GM18861 (cell line): Measurements from ENCODE around the gene SNAPIN.
"Not testable (repeated sequence)": the region's sequence is repeated elsewhere in the genome, so short reads cannot be mapped to it uniquely, and the experiment has no call there.

Experiments
- ATAC-seq: cut with Tn5 transposase; IDR thresholded peaks from one replicate; pipeline ENCODE4 v1.9.1; 2021; ENCODE audit not compliant: unreplicated experiment

Gene SNAPIN

DNA sequence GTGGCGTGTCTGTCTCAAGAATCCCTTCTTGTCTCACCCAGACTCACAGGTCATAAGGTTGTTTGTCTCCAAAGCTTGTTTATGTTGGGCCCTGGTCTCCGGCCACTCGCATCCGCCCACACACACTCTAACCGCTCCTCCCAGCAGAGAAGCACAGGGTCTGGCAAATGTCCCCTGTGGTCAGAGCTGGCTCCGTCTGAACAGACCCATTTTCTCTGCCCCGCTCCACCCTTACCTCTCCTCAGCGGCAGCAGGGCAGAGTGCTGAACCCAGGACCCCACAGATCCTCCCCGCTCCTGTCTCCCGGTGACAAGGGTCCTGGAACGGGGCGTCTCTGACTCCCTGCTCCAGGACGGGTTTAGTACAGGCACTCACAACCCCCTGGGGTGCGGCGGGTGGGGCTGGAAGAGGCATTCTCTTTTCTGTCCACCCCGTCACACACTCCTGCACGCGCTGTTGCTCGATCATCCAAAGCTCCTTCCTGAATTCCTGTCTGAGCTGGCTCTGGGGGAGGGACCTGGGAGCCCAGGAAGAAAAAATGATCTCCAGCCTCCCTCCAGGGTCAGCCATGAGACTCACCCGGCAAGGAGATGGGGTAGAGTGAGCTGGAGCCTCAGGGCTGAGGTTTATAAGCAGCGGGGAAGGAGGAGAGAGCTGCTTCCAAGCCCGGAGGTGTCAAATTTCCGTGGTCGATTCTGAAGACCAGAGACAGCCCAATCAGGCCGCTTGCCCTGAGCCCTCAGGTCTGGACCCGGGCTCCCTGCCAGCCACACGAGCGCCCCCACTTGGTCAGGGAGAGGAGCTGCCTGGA, 31.4 kb upstream of the SNAPIN start, which contains the start of gene S100A13:
S100A13 (minus strand) TSS at position 602 of the 811 bp plus-strand sequence. CDS start 1,033 bp downstream, outside the sequence.
- no peak for ATAC-seq

DNA sequence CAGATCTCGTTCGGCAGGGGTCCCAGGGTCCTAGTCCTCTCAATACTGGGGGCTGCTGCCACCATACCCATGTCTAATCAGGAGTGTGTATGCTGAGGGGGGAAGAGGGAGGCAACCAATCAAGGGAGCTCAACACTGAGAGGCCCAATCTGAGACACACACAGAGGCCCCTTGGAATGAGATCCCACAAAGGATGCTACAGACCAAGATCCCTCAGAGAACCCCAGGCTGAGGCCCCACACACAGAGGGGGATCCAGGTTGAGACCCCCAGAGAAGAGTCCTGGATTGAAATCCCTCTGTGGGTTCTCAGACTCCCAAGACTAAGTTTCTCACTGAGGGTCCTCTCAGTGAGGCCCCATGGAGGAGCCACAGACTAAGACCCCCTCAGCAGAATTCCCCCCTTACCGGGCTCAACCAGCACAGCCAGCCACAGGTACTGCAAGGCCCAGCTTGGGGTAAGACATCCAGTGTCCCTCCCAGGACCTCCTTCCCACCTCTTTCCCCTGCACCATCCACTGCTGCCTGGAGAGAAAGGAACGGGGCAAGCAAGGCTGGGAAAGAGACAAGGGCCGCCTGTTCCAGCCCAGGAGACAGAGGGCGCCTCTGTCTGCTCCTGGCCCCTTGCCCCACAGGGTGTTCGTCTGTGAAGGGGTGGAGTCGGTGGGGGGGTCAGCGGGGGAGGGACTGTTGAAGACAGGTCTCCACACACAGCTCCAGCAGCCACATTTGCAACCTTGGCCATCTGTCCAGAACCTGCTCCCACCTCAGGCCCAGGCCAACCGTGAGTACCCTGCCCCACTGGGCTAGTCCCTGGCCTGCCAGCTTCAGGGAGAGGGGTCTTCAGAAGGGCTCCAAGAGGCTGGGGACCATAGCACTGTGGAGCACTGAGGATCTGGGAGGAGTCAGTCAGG, 30.5 kb upstream of the SNAPIN start, which contains the start of gene S100A1:
S100A1 (plus strand) TSS at position 720 of the 912 bp plus-strand sequence. CDS start 2,088 bp downstream, outside the sequence.
- no peak for ATAC-seq

DNA sequence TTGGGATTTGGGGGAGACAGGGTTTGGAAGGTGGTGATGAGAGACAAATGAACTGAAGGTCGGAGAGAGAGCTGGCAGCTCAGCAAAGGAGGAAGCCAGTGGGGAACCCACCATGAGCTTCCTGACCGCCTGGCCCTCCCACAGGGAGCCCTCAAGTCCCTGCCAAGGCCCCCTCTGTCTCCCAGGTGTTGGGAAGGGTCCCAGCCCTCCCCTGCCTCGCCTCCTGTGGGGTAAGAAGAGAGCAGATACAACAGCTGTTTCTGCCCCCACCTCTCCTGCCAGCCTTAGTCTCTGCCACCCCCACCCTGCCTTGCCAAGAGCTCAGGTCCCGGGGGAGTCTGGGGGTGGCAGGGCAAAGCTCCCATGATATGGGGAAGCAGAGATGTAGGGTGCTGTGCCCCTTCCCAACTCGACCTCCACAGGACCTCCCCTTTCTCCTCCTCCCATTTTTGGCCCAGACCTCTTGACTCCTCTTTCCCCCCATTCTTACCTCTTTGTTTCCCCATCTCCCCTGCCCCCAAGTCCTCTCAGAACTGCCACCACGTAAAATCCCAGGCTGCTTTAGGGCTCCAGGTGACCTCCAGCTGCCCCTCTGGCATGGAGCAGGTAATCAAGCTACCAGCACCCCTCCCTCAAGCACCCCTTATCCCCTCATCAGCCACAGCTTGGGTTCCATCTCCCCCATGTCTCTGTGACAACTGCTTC, 29.7 kb upstream of the SNAPIN start:
- ATAC-seq, result no peak

DNA sequence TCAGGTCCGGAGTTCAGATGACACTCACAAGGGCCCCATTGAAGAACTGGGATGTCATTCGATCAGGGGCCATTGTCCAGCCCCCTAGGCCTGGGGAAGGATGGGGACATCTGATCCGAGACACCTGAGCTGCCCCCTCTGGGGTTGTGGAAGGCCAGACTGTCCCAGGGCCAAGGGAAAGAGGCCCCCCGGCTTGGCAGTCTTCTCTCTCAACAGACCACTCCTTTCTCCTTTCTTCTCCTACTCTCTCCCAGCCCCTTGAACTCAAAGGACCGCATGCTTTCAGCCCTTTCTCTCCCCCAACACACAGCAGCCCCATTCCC, 29.2 kb upstream of the SNAPIN start:
- no peak for ATAC-seq

DNA sequence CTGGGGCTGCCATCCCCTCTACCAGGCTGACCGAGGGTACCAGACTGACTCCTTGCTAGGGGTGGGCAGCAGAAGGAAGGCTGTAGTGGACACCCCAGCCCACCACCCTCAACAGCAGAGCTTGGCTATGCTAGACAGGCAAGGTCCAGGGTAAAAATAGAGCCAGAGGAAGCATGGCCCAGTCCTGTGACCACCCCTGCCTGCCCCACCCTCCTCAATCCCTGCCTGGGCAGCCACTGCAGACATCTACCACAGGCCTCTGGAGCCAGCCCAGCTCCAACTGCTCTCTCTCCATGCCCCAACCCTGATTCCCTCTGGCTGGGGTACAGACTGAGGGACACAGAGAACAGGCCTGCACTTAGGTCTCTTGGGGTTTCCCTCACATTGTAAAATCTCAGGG, 28.5 kb upstream of the SNAPIN start:
- no peak for ATAC-seq

DNA sequence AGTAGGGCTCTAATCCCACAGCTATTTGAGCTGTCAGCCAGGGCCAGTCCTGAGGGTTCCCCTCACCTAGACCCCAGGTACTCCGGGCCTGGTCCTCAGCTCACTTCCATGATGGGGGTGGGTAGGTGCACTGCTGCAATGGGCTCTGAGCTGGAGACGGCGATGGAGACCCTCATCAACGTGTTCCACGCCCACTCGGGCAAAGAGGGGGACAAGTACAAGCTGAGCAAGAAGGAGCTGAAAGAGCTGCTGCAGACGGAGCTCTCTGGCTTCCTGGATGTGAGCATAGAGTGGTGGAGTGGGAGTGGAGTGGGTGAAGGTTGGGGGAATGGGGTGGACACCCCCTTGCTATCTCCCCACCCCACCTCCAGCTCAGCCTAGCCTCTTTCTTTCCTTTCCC, 28.1 kb upstream of the SNAPIN start:
- no peak for ATAC-seq

DNA sequence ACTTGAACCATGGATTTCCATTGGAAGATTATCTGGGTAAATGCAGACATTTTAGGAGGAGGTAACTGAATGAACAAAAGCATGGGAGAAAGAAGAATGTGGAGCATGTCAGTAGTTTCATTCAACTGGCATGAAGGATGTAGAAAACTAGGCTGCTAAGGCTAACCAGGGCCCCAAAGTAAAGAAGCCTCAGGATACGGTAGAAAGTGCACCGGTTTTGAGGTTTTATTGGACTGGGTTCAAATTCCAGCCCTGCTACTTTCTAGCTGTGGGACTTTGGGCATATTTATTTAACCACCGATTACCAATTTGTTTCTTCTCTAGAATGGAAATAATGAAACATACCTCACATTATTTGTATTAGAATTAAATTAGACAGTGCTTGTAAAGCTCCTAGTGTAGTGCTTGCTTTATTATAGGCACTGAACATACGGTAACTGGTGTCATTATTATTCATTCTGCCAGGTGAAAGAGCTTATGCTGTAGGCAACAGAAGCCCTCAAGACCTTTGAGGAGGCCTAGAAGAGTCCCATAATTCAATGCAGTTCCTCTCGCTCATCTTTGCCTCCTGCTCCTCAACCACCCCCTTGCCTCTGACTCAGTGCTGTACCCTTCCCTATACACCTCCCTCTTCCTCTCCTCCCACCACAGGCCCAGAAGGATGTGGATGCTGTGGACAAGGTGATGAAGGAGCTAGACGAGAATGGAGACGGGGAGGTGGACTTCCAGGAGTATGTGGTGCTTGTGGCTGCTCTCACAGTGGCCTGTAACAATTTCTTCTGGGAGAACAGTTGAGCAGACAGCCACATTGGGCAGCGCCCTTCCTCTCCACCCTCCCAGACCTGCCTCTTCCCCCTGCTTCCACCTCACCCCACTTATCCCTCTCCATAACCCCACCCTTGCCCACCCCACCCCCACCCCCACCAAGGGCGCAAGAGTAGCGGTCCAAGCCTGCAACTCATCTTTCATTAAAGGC, 27.2 kb upstream of the SNAPIN start:
- no peak for ATAC-seq

DNA sequence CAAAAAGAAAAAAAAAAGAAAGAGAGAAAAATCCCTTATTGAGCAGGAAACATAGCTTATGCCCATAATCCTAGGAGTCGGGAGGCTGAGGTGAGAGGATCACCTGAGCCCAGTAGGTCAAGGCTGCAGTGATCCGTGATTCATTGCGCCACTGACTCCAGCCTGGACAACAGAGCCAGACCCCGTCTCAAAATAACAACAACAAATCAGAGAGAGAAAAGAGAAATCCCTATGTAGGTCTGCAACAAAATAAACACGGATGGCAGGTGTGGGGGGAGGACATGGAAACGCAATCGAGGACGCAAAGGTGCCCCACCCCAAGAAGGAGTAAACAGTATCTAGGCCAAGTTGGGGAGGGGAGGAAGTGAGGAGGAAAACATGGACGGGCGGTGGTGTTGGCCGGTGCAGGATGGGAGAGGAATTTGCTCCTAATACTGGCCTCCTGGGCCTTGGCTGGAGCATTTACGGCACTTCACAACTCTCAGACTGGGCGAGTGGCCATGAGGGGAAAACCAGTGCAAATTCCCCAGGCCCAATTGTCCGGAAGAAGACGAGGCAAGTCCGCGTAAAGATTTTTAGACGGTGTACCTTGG, 25.2 kb upstream of the SNAPIN start:
- ATAC-seq, result no peak

DNA sequence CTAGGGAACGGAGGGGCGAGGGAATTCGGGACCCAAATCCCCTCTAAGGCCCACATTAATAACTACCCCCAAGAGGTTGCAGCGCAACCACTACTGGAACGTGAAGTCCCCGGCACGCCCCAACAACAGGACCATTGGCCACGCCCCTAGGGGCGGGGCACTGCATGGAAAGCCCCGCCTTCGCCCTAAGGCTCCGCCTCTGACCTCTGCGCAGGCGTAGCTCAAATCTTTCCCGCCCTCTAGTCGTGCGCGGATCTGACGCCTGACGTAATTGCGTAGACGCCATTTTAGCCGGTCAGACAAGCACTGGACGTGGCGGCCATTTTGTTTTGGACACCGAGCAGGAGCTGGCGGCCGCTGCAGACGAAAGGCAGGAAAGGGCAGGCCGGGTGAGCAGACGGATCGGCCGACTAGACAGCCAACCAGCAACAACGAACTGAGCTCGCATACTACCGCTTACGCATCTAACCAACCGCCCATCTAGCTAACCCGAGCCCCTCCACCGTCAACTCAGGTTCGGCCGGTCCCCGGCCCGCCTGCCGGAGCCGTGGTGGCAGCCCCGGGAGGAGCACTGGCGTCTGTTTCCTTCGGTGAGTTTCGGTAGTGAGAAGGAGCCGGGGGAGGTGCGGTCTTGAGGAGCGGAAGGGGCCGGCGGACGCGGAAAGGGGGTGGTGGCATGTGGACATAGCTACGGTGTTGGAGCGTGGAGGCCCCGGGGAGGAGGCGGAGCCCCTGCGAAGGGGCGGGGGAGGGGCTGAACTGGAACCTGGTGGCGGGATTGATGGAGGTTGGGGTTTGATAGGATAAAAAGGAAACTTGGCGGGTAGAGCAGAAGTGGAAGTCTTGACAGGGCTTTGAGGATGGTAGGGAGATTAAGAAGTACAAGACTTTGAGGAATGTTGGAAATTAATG, 24.5 kb upstream of the SNAPIN start, which contains the start of gene CHTOP:
CHTOP (plus strand) TSS at position 313 of the 912 bp plus-strand sequence. CDS start 2,523 bp downstream, outside the sequence.
- peak; percentile 87 for ATAC-seq

DNA sequence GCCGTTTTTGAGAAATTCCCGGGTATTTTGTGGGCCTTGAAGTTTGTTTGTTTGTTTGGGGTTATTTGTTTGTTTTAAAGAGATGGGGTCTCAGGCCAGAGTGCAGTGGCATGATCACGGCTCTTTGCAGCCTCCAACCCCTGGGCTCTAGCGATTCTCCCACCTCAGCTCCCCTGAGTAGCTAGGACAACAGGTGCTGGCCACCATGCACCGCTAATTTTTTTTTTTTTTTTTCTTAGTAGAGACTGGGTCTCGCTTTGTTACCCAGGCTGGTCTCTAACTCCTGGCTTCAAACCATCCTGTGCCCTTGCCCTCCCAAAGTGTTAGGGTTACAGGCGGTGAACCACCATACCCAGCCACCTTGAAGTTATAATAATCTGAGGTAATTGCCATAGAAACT, 22.6 kb upstream of the SNAPIN start:
- ATAC-seq, result no peak

DNA sequence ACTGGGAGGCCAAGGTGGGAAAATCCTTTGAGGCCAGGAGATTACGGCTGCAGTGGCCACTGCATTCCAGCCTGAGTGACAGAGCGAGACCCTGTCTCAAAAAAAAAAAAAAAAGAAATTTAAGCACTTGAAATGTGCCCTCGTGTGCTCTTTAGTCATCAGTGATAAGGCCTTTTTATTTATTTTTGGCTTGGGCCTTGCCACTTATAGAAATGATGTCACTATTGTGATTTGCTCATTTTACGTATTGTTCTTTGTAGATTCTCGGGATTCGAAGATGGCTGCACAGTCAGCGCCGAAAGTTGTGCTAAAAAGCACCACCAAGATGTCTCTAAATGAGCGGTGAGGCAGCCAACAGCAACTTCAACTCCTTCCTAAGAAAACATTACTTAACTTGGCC, 22.2 kb upstream of the SNAPIN start:
- no peak for ATAC-seq

DNA sequence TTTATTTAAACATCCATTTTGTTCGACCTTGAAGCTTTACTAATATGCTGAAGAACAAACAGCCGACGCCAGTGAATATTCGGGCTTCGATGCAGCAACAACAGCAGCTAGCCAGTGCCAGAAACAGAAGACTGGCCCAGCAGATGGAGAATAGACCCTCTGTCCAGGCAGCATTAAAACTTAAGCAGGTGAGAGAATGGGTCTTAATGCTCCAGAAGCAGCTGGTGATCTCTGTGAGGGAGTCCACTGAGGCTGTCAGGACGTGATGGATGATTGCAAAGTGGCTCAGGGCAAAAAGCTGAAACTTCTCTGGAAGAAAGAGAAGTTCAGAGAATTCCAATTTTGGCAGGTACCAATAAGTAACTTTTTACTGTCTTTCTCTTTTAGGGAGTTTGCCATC, 20.2 kb upstream of the SNAPIN start:
- no peak for ATAC-seq

DNA sequence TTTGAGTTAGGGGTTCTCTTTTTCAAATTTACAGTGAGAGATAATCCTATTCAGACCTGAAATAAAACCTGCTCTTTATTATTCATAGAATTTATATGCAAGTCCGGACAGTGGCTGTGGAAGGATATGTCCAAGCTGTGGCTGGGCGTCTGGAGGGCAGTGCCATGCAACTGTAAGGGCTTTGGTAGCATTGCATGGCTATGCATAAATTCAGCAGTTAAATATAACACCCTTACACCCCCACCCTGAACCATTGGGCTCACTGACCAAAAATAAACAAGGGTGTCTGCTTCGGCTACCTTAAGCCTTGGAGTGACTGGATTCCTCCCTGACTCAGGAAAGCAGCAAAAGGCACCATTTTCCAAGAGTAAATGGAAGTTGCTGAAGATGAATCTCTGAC, 19.2 kb upstream of the SNAPIN start:
- no peak for ATAC-seq

DNA sequence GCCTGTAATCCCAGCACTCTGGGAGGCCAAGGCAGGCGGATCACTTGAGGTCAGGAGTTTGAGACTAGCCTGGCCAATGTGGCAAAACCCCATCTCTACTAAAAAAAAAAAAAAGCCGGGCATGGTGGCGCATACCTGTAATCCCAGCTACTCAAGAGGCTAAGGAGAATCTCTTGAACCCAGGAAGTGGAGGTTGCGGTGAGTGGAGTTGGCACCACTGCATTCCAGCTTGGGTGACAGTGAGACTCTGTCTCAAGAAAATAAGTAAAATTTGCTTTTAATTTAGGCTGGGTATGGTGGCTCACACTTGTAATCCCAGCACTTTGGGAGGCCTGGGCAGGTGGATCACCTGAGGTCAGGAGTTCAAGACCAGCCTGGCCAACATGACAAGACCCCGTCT, 18.3 kb upstream of the SNAPIN start:
- ATAC-seq, result not testable (repeated sequence)

DNA sequence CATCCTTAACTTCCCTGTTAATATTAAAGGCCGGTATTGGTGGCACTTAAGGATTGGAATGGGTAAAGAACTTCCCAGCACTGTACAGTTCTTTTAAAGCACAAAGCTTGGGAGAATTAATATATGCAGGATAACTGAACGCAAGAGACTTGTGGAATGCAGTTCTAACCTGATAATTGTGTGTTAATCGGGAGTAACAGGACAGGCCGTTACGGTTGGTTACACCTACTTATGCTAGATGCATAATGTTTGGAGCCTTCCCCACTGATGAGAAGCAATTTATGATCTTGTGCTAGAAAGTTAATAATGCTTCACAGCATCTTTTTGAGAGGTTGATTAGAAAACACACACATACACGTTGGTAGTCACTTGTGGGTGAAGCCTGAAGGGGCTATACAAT, 17.6 kb upstream of the SNAPIN start:
- ATAC-seq, result no peak

DNA sequence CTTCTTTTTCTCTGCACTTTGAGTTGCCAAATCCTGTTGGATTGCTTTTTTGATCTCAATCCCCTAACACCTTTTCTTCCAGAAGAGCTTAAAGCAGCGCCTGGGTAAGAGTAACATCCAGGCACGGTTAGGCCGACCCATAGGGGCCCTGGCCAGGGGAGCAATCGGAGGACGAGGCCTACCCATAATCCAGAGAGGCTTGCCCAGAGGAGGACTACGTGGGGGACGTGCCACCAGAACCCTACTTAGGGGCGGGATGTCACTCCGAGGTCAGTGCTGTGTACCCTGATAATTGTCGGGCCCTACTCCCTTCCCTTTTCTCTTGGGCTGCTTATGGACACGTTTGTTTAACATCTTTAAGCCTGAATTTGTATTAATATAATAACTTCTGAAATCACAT, 16.3 kb upstream of the SNAPIN start:
- ATAC-seq, result no peak

DNA sequence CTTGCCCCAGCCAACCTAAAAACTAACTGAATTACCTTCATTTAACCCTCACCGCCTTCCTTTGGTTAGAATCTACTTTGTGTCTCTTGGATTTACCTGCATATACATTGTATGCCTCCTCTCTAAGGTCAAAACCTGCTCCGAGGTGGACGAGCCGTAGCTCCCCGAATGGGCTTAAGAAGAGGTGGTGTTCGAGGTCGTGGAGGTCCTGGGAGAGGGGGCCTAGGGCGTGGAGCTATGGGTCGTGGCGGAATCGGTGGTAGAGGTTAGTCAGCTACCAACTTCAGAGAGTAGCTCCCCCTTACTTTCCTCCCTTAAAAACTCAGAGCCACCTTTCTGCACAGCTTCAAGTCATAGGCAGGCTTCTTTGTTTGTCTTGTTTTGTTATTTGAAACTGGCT, 15.4 kb upstream of the SNAPIN start:
- no peak for ATAC-seq

DNA sequence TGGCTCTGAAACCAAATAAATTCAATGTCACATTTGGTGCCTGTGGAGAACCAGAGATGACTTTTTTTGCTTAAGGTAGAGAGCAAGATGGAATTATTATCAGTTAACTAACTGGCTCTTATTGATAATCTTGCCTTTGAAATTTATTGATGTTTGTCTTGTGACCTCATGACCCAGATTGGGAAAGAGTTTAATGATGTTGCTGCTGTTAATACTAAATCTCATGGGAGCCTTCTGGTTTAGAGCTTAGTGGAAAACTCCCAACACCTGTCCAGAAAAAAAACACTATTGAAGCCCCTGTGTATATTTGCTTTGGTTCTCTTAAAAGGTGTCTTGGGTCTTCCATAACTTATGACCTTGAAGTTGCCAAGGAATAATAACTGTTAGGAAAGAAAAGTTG, 14.7 kb upstream of the SNAPIN start:
- no peak for ATAC-seq
